ENCODE data around the gene GALNT5.

GALNT5 gene

GRCh38 chr2:157238296-157238695 is 19.2 kb upstream of the GALNT5 start:
- TF ChIP-seq, protein P1, sequence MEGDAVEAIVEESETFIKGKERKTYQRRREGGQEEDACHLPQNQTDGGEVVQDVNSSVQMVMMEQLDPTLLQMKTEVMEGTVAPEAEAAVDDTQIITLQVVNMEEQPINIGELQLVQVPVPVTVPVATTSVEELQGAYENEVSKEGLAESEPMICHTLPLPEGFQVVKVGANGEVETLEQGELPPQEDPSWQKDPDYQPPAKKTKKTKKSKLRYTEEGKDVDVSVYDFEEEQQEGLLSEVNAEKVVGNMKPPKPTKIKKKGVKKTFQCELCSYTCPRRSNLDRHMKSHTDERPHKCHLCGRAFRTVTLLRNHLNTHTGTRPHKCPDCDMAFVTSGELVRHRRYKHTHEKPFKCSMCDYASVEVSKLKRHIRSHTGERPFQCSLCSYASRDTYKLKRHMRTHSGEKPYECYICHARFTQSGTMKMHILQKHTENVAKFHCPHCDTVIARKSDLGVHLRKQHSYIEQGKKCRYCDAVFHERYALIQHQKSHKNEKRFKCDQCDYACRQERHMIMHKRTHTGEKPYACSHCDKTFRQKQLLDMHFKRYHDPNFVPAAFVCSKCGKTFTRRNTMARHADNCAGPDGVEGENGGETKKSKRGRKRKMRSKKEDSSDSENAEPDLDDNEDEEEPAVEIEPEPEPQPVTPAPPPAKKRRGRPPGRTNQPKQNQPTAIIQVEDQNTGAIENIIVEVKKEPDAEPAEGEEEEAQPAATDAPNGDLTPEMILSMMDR (IDR thresholded peaks at IDR 0.05; ENCODE audit: extremely low read depth, missing control alignments) = no peak

DNA sequence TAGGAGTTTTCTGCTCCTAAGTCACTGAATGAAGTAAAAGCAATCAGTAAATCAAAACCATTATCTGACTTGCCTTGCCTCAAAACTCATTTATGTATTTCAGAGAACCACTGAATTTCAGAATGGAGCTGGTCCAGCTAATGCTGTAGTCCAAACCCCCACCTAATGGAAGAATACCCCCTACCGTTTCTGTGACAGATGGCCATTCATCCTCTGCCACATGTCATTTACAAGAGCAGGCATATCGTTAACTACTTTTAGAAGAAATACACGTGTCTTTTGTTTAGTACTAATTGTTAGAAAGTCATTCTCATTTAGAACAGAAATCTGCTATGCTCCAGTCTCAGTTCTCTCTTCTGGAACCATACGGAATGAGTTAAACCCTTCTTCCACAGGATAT is 12.8 kb upstream of the GALNT5 start:
- no peak for DNase-seq (ENCODE audit: low spot score)
- TF ChIP-seq, protein P1 (IDR thresholded peaks at IDR 0.05; ENCODE audit: extremely low read depth, missing control alignments) = no peak

More at GRCh38 chr2:157238296-157238695, 19.2 kb upstream of the GALNT5 start:
- DNase-seq (ENCODE audit: low spot score) = no peak

GRCh38 chr2:157245144-157245840 is 12.2 kb upstream of the GALNT5 start:
- no peak for DNase-seq (ENCODE audit: low spot score)
- TF ChIP-seq, protein P1 (IDR thresholded peaks at IDR 0.05; ENCODE audit: extremely low read depth, missing control alignments) = no peak

DNA sequence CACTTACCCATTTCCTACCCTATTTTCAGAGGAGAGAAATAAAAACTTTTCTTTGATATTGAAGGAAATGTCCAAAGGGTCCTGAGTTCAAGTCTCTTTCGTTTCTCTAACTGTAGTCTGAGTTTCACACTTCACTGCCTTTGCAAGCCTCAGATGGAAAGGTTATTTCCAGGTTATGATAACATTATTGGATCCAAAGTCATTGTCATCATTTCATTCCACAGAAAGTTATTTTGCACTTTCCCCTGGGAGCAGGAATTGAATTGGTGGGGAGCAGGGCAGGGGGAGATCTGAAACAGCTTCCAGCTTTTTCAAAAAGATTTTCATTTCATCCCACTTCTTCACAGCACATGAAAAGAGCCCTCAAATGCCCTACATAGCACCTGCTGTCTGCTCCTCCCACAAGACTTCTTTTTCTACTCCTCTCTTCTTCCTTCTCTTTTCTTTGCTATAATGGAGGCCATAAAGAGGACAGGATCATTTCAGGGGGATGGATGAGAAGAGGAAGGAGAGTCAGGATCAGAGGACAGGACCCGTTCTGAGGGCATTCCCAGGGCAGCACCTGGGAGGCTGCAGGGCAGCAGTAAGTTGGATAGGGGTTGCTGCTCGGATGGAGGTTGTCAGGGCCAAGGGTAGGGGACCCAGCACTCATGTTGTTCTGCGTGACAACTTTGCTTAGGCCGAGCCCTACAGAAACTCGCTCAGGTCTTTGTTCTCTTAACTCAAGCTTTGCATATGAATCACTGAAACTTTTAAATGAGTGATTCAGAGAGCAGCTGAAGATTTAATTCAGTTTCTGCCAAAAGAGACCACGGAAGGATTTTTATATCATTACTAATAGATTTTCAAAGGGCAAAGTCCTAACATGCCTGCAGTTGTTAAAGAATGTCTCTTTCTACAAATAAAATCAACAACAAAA is 11.4 kb upstream of the GALNT5 start:
- DNase-seq (ENCODE audit: low spot score) = peak; percentile 48
- TF ChIP-seq, protein P1 (IDR thresholded peaks at IDR 0.05; ENCODE audit: extremely low read depth, missing control alignments) = no peak

- TF ChIP-seq, protein P1 (IDR thresholded peaks at IDR 0.05; ENCODE audit: extremely low read depth, missing control alignments) = no peak
- no peak for DNase-seq (ENCODE audit: low spot score)
These were observed 10.6 kb upstream of the GALNT5 start for GRCh38 chr2:157246765-157247407.

GRCh38 chr2:157250836-157251235 is 6.7 kb upstream of the GALNT5 start:
- TF ChIP-seq, protein P1 (IDR thresholded peaks at IDR 0.05; ENCODE audit: extremely low read depth, missing control alignments) = no peak

More at GRCh38 chr2:157250836-157251235, 6.7 kb upstream of the GALNT5 start:
- DNase-seq (ENCODE audit: low spot score) = no peak

Measured in GM20000 (cell line).